K562 (cell line): ENCODE measurements around the gene NEMP1. TPM values are rescaled to one million over a fixed set of nuclear protein-coding genes. Genes with fewer than 3 reads are reported as not detected.

Experiments used
- ARID2 ChIP-seq: fragments of 450-650 bp; IDR thresholded peaks from 2 replicates; pipeline ENCODE4 v1.6.1; 2017; ENCODE audit warnings: antibody characterized with exemption, mild to moderate bottlenecking
- ATF2 ChIP-seq: sonication (generic); formaldehyde crosslinking; IDR thresholded peaks from 2 replicates; pipeline ENCODE4 v1.8.1; 2022; ENCODE audit warnings: missing genetic modification reagents
- CBFB ChIP-seq: sonication (generic); formaldehyde crosslinking; IDR thresholded peaks from 2 replicates; pipeline ENCODE4 v1.4.0; 2020; ENCODE audit warnings: mild to moderate bottlenecking, missing genetic modification reagents
- EHMT2 ChIP-seq: fragments of 450-650 bp; IDR thresholded peaks from 2 replicates; pipeline ENCODE4 v1.6.1; 2018; ENCODE audit warnings: antibody characterized with exemption
- FOXK1 ChIP-seq: sonication (generic); formaldehyde crosslinking; IDR thresholded peaks from 2 replicates; pipeline ENCODE4 v1.8.0; 2022; ENCODE audit warnings: missing genetic modification reagents, mild to moderate bottlenecking, borderline replicate concordance
- KLF1 ChIP-seq: fragments of 450-650 bp; IDR thresholded peaks from 2 replicates; pipeline ENCODE4 v1.6.1; 2016; ENCODE audit warnings: missing genetic modification characterization, missing compliant biosample characterization
- MAX ChIP-seq: sonication (generic); formaldehyde crosslinking; IDR thresholded peaks from 2 replicates; pipeline ENCODE4 v1.9.0; 2022; ENCODE audit warnings: mild to moderate bottlenecking, missing genetic modification reagents
- MAZ ChIP-seq, 2 experiments: fragments of 450-650 bp in 1 of 2; sonication (generic) in 1 of 2; formaldehyde crosslinking; IDR thresholded peaks in 1 of 2; conservative IDR thresholded peaks in 1 of 2; 2 replicates each; pipeline versions ENCODE4 v1.4.0 to v1.5.0; 2020; ENCODE audit warnings: mild to moderate bottlenecking in 1 of 2, missing genetic modification reagents in 1 of 2
- MLX ChIP-seq, 2 experiments: fragments of 450-650 bp in 1 of 2; sonication (generic) in 1 of 2; formaldehyde crosslinking; conservative IDR thresholded peaks; 2 replicates each; pipeline versions ENCODE4 v1.4.0 to v1.8.1; 2020 to 2022; ENCODE audit warnings: mild to moderate bottlenecking in 1 of 2, missing genetic modification reagents in 1 of 2
- POLR2G ChIP-seq: fragments of 200-400 bp; formaldehyde crosslinking; IDR thresholded peaks from 2 replicates; pipeline ENCODE4 v1.6.1; 2017; ENCODE audit warnings: low read depth, mild to moderate bottlenecking, antibody characterized with exemption, low read length, moderate library complexity
- TRIM24 ChIP-seq, 2 experiments: fragments of 450-650 bp; IDR thresholded peaks; 2 replicates each; pipeline ENCODE4 v1.6.1; 2016
- U2AF2 ChIP-seq: fragments of 200-400 bp; formaldehyde crosslinking; optimal IDR thresholded peaks from 2 replicates; pipeline ENCODE3; 2017; ENCODE audit warnings: low read depth, mild to moderate bottlenecking, low read length
- ZFPM2 ChIP-seq: fragments of 250-450 bp; sonication (Bioruptor Pico); IDR thresholded peaks from 2 replicates; pipeline ENCODE4 v1.5.1; 2022; ENCODE audit warnings: mild to moderate bottlenecking
- ZNF282 ChIP-seq: sonication (generic); formaldehyde crosslinking; IDR thresholded peaks from 2 replicates; pipeline ENCODE4 v1.8.1; 2023; ENCODE audit warnings: missing genetic modification reagents
- ZNF592 ChIP-seq: fragments of 450-650 bp; IDR thresholded peaks from 2 replicates; pipeline ENCODE4 v1.6.1; 2017; ENCODE audit warnings: antibody characterized with exemption, mild to moderate bottlenecking
- ZNF695 ChIP-seq: fragments of 450-650 bp; formaldehyde crosslinking; IDR thresholded peaks from 2 replicates; pipeline ENCODE4 v1.4.0; 2020; ENCODE audit warnings: mild to moderate bottlenecking, moderate library complexity
- ZNF740 ChIP-seq, 3 experiments: fragments of 200-800 bp in 1 of 3; sonication (Bioruptor generic) in 1 of 3; sonication (generic) in 1 of 3; formaldehyde crosslinking in 1 of 3; IDR thresholded peaks; 2 replicates each; pipeline versions ENCODE4 v1.6.1 to v1.8.0; 2016 to 2022; ENCODE audit warnings: mild to moderate bottlenecking in 2 of 3, missing compliant biosample characterization in 2 of 3, missing genetic modification characterization in 2 of 3, missing genetic modification reagents in 1 of 3
- ZNF79 ChIP-seq: fragments of 250-450 bp; sonication (Bioruptor Pico); IDR thresholded peaks from 2 replicates; pipeline ENCODE4 v1.4.0; 2020; ENCODE audit warnings: low read depth, mild to moderate bottlenecking, moderate library complexity
- polyA plus RNA-seq, 8 experiments: library from polyadenylated mRNA; depleted of rRNA in 4 of 8; stranded (reverse) in 5 of 8; unstranded in 3 of 8; fragments of >200 nt; fragmentation: Nextera tagmentation in 2 of 8; fragmentation: Illumina TruSeq in 1 of 8; extraction: Ambion mirVana in 2 of 8; extraction: Trizol in 1 of 8; gene quantifications; 2 replicates each; pipeline versions ENCODE4 v1.2.1 to v1.2.3, GENCODE V29; 2011 to 2014; ENCODE audit warnings: inconsistent platforms in 1 of 8, missing spikeins in 1 of 8
- total RNA-seq, 7 experiments: library from RNA; depleted of rRNA in 6 of 7; stranded (reverse); fragments of >200 nt in 6 of 7; fragmentation: Illumina TruSeq in 2 of 7; extraction: Trizol in 2 of 7; gene quantifications; 2 replicates each; pipeline versions ENCODE4 v1.2.1 to v1.2.3, GENCODE V29; 2011 to 2021; ENCODE audit warnings: low replicate concordance in 1 of 7

NEMP1 gene
- total and polyA plus RNA-seq, 9 of the 15 experiments (the other 6 are each of a cell fraction or from before 2014, with no cell fraction given): 9.5 to 82.2 (median 41.2) TPM

GRCh38 chr12:57089271-57090245 lies 11.0 kb upstream of the NEMP1 start (continued):
- TF ChIP-seq ZNF592: no peak
- TF ChIP-seq EHMT2: no peak
- TF ChIP-seq ATF2 (CRISPR knock-in tag): no peak
- no peak for TF ChIP-seq FOXK1 (CRISPR knock-in tag)
- no peak for TF ChIP-seq ZNF79
- no peak for TF ChIP-seq ZNF695
- peak; percentile 76 for TF ChIP-seq ZNF740 (CRISPR knock-in tag; IDR thresholded peaks at IDR 0.05)
- peak in 1 of 2 experiments; percentile 20; a peak in 1 of 4 replicates for TF ChIP-seq ZNF740 (tag; IDR thresholded peaks at IDR 0.05)
- TF ChIP-seq ARID2: no peak
- no peak for TF ChIP-seq U2AF2
- no peak for TF ChIP-seq CBFB (CRISPR knock-in tag)
- no peak for TF ChIP-seq MLX (CRISPR knock-in tag; conservative IDR thresholded peaks at IDR 0.05)
- TF ChIP-seq ZFPM2 (CRISPR knock-in tag): 0 out of 2 replicates have a peak, but pooled peaks have one; percentile 44
- no peak for TF ChIP-seq TRIM24 (IDR thresholded peaks at IDR 0.05)
- no peak for TF ChIP-seq MAX (CRISPR knock-in tag)
- peak; percentile 46 to 58; a peak in 3 of 4 replicates for TF ChIP-seq MAZ (CRISPR knock-in tag; conservative IDR thresholded peaks at IDR 0.05 in 1 of 2, IDR thresholded peaks at IDR 0.05 in 1 of 2)
- no peak for TF ChIP-seq ZNF282 (CRISPR knock-in tag)
- peak; percentile 47; the same call in 1 of the 2 replicates for TF ChIP-seq POLR2G
- no peak for TF ChIP-seq KLF1 (tag)
